Hippocampal formation (tissue), 2 donors: Measurements from ENCODE around the gene CHST9.
A peak's percentile ranks its signal among the peaks of the same experiment; 100 is the strongest.
"Not testable (repeated sequence)": the region's sequence is repeated elsewhere in the genome, so short reads cannot be mapped to it uniquely, and the experiment has no call there.

Experiments used
- DNase-seq, 2 donors: peaks; one replicate each; lab custom pipeline; 2025; lab: John Stamatoyannopoulos, UW

CHST9 gene

DNA sequence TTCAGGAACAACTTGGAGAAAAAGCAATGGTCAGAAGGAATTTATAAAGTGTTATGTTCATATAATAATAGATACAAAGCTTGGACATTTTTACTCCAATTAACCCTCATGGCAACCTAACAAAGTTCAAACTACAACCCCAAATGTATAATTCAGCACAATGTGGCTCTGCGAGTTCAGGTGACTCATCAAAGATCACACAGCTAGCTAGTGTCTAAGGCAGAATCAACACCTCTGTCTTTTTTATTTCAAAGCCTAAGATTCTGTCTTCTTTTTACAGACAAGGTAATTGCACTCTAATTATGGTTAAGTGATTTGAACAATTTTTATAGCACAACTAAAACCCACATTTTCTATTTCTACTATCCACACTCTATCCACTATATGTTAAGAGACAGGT is 90.5 kb downstream of the CHST9 start:
- DNase-seq = no peak

DNA sequence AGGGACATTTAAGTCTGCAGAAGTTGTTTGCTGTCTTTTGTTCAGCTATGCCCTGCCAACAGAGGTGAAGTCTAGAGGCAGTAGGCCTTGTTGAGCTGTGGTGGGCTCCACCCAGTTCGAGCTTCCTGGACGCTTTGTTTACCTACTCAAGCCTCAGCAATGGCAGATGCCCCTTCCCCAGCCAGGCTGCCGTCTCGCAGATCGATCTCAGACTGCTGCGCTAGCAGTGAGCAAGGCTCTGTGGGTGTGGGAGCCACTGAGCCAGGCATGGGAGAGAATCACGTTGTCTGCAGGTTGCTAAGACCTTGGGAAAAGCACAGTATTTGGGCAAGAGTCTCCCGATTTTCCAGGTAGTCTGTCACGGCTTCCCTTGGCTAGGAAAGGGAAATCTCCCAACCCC is 91.8 kb downstream of the CHST9 start:
- not testable (repeated sequence) for DNase-seq

DNA sequence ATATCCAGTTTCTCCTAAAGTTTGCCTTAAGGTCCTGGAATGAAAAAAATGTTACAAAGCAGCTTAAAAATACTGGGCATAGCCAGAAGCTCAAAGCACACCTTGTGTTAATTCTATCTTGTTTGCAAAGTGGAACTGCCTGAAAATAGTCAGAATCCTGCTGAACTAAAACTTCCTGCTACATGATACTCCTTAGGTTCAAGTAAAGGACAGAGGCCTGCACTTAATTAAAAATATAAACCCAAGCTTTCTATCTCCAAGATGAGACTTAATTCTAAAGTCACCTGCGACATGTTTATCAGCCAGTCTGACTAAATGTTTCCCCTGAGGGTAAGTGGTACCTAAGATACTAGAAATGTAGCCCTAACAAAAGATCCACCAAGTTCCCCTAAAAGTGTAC is 103.4 kb downstream of the CHST9 start:
- no peak for DNase-seq

DNA sequence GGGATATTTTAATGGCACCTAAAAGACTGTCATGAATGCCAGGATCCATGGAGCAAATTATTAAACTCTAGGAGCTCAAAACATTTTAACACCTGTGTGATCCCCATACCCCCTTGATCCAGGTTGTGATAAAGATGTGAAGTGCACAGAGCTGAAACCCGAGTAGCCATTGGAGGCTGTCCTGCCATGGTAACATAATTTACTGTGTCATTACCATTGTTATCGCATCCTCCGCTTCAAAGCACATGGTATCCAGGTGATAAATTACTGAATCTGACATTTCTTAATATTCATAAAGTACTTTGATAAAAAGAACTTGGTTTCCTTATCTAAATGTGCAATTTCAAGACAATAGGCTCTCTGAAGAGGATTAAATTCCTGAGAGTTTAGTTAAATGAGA is 109.3 kb downstream of the CHST9 start:
- no peak for DNase-seq

DNA sequence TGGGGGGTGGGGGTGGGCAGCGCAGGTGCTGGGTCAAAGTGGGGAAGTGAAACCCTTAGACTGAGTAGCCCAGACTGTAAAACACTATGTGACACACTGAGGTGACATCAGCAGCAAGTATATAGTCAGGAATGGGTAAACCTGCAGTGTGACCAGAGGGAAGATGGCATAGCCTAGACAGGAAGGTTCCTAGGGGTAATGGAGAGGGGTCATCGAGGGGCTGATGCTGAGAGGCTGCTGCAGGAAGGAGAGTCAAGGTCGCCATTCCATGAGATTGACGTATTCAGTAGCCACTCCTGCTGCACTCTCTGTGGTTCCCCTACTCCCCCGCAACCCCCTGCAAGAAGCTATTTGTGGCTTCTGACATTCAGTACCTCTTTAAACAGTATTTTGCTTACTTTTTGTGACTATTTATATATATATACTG is 111.7 kb downstream of the CHST9 start:
- no peak for DNase-seq

DNA sequence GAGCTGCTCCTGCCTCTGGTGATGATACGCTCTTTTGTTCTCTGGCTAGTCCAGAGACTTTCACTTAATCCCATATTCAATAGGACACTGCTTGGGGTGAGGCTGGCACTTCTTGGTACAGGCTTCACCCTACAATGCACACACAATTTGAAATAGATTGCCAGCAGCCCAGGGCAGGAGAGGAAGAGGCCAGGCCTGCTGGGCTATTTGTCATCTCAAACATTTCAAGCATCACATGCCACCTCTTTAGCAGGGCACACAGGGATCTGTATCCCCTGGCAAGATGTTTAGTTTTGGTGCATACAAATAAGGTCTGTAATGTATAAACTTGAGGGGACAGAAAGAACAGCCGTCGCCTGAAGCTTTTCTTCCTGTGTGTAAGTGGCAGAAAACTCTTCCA is 120.4 kb downstream of the CHST9 start:
- DNase-seq = no peak

DNA sequence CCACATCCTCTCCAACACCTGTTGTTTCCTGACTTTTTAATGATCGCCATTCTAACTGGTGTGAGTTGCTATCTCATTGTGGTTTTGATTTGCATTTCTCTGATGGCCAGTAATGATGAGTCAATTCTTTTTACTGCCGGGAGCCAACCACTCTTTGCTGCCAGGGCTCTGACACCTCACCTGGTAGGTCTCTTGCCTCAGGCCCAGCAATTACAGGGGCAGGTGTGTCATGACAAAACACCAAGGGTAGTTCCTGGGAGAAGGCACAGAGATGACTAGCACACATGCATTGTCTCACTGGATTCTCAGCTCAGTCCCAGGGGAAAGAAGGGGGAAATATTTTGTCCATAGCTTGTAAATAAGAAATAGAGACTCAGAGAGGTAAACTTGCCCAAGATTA is 122.3 kb downstream of the CHST9 start:
- no peak for DNase-seq

DNA sequence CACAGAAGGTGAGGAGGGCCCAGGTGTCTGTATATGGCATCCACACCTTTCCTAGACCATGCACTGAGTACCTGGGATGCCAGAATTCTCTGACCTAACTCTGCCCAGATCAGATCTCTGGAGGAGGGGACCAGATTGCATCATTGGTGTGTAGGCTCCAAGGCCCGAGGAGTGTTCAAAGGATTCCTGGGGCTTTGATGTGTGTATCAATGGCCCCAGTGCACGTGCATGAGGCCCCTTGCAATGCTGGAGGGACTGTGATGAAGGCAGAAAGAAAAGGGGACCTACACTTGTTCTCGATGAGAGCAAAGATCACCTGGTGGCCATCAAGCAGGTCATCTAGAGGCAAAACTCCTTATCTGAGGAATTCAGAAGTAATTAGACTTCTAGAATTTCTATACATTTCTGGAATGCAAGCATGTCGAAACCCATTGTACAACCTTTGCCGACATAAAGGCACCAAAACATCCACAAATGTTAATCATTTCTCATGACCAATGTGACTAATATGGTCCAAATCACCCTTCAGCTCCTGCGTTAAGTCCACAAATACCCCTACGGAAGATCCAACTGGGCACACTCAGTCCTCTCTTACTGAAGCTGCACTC is 123.5 kb downstream of the CHST9 start:
- DNase-seq = no peak

DNA sequence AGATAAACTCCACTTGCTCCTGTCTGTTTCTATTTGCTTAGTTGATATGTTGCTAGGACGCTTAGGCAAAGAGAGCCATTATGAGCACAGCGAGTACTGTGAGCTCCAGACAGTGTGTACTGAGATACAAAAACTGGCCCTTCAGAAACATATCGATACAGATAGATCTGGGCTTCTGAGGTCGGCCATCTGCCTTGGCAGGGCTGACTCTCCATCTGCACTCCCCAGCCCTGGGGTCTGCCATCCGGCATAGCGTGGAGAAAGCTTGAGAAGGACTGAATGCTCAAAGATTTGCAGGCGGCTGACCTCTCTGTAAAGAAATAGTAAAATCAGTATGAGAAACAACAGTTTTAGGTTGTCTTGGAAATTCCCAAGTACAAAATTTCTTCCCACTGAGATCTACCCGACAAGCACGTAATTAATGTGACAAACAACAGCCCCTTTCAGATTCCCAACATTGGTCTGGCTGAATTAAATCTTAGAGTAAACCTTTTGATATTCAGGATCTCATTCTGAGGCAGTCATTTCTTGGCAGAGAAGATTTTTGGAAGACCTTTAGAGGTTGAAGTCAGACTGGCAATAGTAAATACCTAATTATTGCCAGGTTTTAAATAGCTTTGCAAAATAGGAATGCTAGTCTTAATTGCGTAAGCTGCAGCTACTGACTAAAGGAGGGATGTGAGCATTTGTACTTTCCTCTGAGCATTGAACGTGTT is 127.4 kb downstream of the CHST9 start:
- peak; percentile 2 to 67 for DNase-seq

DNA sequence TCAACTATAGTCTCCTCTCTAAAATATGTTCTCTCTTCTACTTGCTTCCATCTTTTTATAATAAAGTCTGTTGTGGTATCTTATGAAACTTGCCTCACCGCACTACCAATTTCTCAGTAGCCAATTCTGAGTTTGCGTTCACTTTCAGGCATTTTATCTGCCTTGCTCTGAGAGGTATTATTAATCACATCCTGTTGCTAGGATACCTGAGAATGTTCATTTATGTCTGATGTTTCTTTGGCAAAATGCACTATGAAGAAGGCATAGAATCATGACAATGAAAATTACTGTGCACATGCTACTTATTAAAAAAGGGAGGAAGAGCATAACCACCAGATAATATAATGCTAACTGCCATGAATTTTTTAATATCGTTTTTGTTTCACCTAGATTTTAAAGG is 130.2 kb downstream of the CHST9 start:
- DNase-seq = no peak

DNA sequence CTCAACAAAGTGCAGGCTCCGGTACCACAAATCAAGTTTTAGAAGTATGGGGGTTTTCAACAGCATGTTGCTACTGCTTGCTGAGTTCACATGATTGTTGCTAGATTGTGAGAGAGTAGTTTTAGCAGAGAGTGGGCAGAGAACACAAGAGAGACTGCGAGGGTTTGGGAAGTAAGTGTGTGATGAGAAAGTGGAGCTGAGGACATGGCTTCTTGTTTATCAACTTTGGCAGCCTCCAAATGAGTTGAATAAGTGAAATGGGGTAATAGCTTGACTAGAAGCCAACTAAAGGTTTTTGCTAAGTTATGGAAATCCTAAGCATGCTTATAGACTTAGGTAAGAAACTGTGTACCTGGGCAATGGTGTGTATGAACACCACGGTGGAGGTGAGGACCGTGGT is 135.1 kb downstream of the CHST9 start:
- DNase-seq = no peak

DNA sequence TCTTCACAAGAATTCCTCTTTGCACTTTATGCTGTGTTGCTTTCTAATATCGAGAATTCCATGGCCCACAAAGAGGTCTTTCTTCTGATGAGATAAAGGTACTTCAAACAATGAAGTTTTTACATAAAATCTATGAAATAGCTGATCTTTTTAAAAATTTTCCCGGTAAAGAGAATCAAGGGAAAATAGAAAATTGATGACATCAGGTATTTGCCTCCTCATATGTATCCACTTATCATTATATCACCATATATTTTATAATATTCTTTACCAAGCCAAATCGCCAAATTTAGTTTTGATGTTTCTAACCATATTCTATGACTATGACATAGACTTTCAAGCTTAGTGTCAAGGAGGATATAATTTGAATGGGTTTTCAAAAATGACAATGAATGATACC is 139.8 kb downstream of the CHST9 start:
- no peak for DNase-seq

DNA sequence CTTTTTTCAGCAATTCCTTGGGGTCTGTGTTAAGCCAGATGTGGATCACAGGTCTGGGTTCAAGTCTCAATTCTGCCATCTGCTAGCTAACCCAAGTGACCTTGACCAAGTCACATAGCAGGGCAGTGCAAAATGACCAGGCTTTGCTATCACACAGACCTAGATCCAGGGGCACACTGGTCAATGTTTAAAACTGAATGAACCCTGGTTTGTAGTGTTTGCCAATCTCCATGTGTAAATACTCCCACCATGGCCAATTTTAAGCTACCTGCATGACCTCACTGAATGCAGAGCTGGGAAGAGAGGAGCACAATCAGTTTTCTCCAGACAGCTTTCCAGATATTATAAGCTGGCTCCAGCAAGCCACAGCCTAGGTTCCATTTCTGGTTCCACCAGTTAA is 142.9 kb downstream of the CHST9 start:
- no peak for DNase-seq

DNA sequence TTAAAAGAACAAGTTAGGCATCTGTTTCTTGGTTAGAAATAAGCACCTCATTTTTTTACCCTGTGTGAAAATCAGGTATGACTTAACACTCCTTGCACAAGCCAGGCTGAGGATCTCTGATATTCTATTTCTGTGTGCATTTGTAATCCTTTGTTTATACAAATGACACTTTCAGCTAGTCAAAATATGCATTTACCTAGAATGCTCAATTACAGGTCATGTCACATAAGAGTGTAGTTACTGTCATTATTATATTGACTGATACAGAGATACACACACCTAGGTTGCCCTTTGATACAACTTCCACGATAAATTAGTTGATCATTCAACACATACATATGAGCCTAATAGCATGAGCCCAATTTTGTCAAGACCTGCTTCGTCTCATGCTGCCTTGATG is 144.3 kb downstream of the CHST9 start:
- DNase-seq = no peak

DNA sequence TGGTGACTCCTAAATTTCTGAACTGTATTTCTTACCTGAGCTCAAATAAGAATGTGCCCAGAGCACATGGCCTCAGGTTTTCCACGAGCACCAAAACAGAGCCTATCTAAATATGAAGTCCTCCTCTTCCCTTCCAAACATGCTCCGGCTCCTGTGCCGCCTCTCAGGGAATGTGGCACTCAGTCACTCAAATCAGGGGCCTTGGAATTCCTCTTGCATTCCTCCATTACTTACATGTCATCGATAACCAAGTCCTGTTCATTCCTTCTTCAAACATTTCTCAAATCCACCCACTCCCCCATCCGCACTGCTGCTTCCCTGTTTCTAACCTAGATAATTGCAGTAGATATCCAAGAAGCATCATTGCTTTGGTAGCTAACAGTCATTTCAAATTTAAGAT is 151.4 kb downstream of the CHST9 start:
- no peak for DNase-seq

DNA sequence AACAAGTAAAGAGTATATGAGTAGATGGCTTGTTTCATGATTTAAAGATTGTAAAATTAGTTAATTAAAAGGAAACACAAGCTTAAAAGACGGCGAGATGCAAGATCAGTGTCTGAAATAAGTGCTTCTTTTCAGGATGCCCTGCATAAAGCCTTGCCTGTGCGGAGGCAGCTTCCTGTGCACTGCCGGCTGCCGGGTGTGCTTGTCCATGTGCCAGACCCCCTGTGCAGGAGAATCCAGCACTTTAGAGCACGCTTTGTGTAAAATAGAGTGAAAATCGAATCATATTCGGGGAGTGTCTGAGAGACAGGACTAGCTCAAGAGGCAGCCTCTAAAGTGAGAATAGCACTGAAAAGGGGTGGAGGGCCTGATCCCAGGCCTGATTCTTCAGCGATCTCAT is 154.7 kb downstream of the CHST9 start:
- DNase-seq = no peak

DNA sequence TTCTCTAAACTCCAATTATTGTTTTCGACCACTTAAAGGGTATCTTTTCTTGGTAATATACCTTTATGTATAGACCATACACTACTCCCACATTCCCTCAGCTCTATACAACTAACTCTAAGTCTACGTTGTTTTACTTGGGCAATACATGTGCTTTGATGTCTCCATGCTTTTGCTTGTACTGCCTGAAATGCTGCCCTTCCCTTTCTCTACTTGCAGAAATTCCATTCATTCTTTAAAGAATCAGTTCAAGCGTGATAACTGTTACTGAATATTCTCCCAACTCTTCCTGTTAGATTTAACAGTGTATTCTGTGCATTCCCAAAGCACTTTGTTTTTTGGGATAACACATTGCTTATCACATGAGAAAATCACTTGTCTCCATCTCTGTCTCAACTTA is 162.6 kb downstream of the CHST9 start:
- no peak for DNase-seq

DNA sequence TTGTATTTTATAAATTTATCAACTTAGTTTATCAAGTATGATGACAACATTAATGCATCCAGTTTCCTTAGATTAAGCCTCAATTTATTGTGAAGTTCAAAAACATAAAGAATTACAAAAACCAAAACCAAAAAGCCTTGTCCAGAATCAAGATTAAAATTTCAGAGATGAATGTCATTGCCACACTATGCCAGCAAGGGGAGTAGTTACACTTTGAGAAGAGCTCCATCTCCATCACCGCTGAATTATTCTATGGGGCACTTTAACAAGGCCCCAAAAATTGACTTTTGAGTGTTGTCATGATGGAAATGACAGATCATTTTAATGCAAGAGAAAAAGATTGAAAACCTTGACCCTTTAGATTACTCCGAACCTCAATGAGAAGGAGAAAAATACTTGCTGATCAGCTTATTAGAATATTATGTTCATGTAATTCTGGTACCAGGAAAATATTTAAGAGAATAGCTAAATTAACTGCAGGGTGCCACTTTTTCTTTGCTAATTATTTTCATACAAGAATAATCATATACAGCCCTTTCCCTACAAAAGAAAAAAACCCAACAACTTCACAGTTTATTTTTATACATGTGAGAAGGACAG is 167.1 kb downstream of the CHST9 start:
- peak in 1 of 2 donors; percentile 48 for DNase-seq

DNA sequence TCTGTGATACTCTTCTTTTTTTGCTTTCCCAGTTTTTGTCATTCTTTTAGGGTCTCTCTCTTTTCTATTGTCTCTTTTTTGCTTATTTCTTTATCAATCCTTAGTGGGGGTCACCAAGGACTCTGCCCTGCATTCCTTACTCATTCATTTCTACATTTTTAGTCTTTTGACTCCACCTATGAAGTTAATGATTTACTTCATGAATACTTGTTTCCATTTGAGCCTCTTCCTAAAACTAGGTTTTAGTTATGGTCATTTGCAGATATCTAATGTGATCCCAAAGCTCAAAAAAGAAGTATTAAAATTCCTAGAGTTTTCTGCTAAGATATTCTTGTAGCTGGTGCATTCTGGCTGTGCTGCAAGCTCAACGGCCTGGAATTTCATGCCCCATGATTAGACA is 170.3 kb downstream of the CHST9 start:
- no peak for DNase-seq

DNA sequence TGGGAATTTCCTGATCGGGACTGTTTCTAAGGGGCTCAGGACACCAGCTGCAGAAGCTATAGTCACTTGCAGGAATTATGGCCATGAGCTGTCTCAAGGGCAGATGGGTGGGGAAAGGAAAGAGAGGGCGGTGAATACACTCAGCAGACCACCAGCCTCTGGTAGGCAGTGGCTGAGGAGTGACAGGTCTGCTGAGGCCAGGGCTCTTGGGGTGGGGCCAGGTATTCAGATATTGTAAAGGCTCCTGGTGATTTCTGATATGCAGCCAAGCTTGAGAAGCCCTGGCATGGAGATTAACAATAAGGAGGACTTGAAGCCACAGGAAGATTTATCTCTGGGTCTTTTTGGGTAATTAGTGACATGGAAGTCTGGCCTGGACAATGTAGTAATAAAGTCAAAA is 174.3 kb downstream of the CHST9 start:
- no peak for DNase-seq

DNA sequence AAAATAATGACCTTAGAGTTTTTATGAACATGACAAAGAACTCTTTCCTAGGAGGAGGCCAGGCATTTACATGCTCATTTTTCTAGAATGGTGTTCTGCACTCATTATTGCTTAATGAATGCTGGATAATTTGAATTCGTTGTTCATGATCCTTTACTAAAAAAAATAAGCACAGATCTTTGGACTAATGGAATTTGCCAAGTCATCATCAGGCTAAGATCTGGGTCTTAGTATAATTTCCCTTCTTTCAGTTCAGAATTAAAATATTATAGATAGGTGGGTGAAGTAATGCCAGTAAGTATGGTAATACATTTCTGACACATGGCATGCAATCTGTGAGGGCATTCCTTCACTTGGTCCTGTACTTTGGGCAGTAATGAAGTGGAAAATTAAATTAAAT is 175.8 kb downstream of the CHST9 start:
- DNase-seq = no peak

DNA sequence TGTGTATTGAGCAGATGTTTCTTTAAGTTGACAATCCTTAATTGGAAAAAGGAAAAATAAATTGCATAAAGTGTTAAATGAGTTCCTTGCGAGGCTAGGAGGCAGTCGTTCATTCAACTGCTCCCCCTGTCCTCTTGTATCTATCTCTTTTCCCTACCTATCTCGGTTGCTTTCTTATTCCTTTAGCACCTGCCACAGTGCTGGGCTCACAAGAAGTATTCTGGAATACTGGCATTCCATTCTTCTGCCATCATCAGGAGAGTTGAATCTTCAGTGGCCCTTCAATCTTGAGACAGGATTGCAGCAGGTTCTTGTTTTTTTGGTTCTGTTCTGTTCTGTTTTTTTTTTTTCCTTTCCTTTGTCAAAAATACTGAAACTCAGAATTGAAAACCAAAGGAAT is 176.5 kb downstream of the CHST9 start:
- no peak for DNase-seq

DNA sequence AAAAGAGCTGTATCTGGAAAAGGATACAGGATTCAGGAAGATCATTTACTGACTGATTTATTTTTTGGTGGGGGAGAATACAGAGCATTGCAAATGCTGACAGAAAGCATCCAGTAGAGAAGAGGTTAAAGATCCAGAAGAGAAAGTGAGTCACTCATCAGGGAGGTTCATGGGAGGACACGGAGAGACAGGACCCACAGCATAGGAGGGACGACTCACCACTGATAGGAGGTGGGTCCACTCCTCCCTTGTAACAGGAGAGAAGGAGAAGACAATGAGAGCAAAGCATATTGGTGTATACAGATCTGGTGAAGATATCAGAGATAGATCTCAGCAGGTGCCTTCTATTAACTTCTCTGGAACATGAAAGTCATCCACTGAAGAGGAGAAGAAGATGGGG is 177.2 kb downstream of the CHST9 start:
- DNase-seq = no peak

DNA sequence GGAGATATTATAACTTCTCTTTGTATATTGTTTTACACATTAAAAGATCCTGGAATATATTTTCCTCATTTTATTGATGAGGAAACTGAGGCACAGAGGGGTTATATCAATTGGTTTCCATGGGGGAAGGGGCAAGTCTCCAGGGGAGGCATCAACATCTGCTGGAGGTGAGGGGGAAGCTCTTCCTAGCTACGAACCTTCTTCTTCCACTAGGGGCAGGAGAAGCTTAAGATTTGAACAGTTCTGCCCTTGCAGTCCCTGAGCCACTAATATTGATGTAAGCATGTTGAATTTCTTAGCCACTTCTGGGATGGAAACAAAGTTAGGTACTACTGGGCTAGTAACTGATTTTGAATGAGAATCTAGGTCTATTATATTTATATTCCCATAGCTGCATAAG is 179.5 kb downstream of the CHST9 start:
- DNase-seq = no peak
